GM19468 (cell line): Measurements from ENCODE around the gene OTOS.
A peak's percentile ranks its signal among the peaks of the same experiment; 100 is the strongest.

Source experiments
- ATAC-seq: cut with Tn5 transposase; IDR thresholded peaks from one replicate; pipeline ENCODE4 v1.9.1; 2021; ENCODE audit warnings: mild to moderate bottlenecking, moderate library complexity, moderate number of reproducible peaks; ENCODE audit not compliant: unreplicated experiment; ENCODE audit errors: extremely low read depth

The OTOS gene

DNA sequence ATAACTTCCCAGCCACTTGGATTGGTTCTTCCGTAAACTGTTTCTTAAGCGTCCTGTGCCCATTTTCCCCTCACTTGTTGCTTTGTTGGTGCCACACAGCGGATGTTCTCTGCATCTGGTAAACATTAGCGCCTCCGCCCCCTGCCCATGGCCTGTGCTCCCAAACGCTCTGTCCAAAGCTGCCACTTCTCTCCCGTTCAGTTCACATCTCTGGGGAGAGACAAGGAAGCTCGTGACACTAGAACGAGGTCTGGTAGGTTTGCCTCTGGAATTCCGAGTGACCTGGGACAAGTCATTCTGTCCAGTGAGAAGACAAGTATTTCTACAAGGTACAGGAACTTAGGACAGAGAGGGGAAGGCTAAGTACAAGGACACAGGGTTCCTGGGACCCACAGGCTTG is 13.7 kb downstream of the OTOS start:
- no peak for ATAC-seq

DNA sequence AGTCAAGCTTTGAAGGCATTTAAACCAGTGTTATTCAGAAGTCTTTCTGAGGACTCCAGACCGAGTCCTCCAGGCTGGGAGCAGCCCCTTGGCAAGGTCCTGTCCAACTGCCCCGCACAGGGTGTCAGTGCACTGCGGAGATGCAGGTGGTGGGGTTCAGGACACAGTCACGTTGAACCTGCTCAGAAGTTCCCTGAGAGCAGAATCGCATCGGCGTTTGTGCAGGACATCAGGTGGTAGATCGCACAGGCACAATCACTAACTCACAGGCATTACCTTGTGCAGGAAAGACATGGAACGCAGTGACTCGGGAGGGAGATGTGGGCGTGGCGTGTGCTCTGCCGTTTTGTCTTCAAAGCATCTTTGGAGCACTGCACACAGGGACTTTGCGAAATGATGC is 14.7 kb downstream of the OTOS start:
- no peak for ATAC-seq

DNA sequence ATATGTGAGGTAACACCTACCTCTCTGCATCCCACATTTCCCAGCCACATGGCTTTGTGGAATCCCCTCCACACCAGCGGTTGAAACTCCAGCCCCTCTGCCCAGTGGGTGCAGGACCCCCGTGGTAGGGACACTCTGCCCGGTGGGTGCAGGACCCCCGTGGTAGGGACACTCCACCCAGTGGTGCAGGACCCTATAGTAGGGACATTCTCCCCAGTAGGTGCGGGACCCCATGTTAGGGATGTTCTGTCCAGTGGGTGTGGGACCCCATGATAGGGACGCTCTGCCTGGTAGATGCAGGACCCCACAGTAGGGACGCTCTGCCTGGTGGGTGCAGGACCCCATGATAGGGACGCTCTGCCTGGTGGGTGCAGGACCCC is 15.8 kb downstream of the OTOS start:
- no peak for ATAC-seq

DNA sequence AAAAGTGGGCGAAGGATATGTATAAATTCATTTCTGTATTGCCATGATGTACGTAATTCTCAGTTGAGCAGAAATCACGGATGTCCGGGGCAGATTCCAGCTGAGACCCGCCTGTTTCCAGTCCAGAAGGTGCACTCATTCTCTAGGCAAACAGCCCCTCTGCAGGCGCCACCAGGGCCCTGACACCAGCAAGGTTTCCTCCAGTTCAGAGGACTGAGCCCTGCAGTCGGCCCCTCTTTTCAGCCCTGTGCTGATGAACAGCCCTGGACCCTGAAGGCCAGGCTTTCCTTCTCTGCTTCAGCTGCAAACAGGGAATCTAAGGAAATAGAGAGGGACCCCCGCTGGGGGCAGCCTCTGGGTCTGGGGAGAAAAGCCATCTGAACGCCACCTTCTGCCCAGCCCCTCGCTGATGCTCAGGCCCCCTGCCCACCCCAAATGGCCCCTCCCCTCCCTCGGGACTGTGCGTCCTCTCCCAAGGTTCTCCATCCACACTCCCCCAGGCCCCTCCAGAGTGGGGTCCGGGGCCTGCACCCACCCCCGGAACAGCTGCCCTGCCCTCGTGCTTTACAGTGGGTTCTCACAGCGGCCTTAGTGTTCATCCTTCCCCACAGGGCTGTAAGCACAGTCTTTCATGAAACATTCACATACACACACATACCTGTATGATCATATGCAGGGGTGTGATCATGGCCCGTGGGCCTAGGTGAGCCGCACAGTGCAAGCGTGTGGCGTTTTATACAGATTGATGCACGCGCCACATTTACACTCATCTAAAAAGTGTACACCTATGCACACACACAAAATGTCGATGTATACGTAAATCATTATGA is 16.4 kb downstream of the OTOS start:
- ATAC-seq = no peak

DNA sequence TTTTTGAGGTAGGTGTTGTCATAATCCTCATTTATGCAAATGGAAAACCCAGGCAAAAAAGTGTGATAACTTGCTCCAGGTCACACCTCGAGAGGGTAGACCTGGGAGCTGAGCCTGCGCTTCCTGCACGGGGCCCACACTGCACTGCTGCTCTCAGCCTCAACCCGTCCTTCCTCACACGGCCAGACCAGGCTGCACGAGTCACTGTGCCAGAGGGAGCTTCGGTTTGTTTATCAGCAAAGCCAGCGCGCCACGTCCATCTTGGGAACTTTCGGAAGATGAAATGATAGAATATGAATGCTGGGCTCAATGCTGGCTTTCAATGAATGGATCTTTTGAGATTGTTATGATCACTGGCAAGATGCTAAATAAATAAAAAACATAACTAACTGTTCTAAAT is 18.8 kb downstream of the OTOS start:
- ATAC-seq = no peak

DNA sequence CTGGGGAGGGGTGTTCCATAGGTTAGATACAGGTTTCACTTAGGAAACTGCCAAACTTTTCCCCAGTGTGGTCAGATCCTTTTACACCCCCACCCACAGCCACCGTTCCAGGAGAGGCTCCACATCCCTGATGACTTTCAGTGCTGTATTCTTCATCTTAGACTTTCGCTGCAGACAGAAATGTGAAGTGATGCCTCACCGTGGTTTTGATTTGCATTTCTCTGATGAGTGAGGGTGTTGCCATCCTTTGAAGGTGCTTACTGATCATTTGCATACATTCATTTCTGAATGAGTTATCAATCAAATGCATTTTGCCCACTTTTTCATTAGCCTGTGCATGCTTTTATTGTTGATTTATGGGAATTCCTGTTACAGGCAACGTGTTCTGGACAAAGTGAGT is 19.3 kb downstream of the OTOS start:
- ATAC-seq = peak; percentile 76

DNA sequence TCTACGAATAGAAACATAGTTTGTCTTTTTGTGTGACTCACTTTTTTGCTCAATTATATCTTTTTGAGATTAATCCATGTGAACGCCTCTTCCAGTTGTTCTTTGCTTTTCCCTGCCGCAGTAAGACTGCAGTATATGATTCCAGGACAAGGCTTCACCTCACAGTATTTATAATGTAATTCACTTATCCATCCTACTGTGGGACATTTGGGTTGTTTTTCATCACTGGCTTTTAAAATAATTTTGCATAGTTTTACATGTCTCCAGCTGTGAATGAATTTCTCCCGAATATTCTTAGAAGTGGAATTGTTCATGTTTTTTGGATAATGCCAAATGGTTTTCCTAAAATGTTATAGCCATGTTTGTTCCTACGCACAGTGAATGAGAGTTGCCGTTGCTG is 26.2 kb downstream of the OTOS start:
- ATAC-seq = no peak

DNA sequence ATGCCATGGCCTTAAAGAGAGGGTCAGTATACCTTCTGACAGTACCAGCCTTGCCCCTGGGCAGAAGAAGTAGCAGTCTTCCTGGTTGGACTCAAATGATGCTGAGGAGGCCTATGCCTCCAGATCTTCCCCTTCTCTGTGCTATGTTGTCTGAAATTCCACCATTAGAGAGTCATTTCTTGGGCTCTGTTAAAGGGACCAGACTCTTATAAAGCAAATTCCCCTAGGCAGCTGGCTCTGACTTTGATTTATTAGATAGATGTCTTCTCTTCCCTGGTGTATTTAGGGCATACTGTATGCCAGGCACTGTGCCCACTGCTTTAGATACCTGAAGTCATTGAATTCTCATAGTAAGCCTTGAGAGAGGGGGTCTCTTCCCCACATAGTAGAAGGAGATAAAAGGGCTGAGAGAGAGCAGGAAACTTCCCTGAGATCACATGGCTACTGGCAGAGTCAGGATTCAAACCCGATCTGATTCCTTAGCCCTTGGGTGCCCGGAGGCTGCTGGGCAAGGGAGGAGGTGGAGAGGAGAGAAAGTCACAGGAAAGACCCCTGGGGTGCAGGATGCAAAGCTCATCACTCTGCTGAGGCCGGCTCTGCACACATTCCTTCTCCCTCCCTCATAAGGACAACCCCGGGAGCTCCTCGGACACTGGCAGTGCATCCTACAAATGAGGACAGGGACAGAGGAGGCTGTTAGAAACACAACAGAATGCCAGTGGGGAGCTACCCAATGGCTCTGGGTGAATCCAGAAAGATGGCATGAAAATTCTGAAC is 27.4 kb downstream of the OTOS start:
- no peak for ATAC-seq

DNA sequence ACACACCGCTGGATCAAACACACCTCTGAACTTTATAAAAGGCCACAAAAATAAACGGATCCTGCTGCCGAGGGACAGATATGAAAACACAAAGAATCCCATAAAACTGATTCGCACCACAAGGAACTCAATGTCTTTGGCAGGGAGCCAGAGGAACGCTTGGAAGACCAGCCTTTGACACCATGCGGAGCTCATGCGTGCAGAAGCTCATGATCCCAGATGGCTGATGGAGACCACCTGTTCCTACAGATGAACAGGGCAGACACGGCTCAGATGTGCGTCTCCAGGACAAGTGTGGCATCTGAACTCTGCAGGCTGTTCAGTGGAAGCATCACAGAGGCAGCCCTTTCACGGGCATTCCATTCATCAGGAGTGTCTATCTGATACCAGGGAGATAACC is 29.2 kb downstream of the OTOS start:
- ATAC-seq = no peak

DNA sequence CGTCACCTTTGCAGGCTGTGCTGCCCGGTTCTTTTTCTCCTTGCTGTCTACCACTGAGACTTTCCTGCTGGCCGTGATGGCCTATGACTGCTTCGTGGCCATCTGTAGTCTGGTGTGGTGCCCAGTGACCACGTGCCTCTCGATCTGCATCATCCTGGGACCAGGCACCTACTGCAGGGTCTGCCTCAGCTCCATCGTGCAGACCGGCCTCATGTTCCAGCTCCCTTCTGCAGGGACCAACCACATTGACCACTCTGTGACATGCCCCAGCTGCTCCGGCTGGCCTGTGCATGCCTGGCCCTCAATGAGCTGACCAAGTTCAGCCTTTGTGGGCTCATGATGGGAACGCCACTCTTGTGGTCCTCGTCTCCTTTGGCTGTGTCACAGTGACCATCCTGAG is 31.1 kb downstream of the OTOS start:
- no peak for ATAC-seq

DNA sequence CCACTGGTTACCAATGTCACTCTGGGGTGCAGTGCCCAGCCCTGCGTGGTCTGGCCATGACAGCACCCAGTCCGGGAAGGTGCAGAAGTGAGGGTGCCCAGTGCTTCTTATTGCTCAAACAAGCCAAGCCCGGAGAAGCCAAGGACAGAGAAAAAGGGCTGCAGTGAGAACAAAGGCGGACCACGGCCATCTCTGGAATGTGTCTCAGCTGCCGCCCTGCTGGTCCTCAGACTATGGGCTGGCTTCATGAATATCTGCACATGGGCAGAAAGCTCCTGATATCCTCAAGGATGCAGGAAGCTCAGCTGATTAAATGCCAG is 33.0 kb downstream of the OTOS start:
- no peak for ATAC-seq

DNA sequence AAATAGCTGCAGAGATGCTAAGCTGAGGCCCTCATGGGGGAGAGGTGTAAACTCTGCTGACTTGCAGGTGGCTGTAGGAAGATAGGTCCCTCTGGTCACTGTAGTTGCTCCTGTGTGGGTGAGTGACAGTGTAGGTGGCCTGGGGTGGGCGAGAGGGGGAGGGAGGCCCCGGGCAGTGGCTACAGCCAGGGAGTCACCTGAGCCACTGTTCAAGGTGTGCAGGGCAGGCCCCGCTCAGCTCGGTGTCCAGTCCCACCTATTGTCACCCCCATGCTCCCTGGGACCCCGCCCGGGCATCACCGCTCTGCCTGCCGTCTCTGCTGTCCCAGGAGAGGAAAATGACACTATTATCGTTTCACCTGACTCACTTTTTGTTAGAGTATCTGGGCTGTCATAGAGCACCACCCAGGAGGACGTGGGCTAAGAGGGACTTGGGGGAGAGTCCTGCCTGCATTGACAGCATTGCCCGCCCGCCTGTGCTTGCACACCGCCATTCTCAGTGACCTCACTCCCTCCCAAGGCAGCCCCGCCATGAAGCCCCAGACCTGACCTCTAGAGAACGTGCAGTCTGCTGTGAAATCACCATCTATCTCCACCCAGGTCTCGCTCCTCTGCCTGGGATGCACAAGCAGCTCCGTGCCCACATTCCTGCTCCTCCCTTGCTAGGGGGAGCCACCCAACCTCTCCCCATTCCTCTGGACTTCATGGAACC is 33.5 kb downstream of the OTOS start:
- no peak for ATAC-seq

DNA sequence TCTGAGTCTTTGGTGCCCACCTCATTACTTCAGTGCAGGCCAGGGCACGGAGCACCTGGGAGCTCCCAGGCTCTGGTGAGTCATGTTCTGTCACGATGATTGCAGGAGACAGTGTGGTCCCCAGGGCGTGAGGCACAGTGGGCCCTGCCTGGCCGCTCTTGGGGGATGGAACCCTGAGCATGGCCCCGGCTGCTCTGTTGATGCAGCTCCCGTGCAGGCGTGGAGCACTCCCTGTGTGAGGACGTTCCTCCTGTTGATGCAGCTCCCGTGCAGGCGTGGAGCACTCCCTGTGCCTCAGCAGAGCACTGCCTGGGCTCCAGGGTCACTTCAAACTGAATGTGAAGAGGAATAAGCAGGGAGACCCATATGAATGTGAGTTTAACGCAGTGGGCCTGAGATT is 34.5 kb downstream of the OTOS start:
- no peak for ATAC-seq

DNA sequence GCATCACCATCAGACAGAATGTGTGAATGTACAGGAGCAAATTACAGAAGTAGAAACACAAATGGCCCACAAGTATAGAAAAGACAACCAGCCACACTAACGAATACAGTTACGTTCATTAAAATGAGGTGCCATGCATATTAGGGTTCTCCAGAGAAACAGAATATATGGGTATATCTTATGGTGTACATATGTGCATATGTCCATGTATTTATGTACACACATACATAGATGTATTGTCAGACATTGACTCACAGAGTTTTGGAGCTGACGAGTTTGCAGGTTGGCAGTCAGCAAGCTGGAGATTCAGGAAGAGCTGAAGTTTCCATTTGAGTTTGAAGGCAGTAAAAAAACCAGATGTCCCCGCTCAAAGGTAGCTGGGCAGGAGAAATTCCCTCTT is 37.3 kb downstream of the OTOS start:
- ATAC-seq = no peak

DNA sequence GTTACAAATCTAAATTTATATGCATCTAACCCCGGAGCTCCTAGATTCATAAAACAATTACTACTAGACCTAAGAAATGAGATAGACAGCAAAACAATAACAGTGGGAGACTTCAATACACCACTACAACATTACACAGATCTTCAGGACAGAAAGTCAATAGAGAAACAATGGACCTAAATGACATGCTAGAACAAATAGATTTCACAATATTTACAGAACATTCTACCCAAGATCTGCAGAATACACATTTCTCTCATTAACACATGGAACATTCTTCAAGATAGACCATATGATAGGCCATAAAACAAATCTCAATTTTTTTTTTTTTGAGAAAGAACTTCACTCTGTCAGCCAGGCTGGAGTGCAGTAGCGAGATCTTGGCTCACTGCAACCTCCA is 42.1 kb downstream of the OTOS start:
- no peak for ATAC-seq

DNA sequence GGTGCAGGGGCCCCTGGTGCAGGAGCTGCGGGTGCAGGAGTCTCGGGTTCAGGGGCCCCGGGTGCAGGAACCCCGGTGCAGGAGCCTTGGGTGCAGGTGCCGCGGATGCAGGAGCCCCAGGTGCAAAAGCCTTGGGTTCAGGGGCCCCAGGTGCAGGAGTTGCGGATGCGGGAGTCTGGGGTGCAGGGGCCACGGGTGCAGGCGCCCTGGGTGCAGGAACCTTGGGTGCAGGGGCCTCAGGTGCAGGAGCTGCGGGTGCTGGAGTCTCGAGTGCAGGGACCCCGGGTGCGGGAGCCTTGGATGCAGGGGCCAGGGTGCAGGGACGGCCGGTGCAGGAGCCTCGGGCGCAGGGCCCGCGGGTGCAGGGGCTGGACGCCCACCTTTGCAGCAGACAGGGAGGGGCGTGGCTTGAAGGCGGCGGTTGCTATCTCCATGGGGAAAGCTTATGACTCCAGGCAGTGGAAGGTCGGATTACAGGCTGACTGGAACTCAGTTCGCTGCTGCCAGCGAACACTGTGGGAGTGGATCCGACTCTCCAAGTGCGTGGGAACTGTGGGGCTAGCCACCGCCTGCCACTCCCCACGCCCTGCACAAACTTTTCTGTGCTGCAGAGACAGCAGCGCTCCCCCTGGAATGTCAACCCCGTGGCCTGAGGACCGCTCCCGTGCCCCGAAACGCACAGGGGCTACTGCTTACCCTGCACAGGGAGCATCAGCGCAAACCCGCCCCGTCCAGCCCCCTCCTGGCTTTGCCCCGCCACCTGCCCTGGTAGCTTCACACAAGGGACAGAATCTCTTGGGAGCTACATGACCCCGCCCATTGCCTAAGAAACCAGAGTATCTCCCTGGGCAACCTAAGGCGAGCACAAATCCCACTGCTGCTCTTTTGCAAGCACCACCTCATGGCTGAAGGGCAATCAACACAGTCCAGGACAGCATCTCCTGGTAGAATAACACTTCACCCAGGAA is 44.6 kb downstream of the OTOS start:
- no peak for ATAC-seq

DNA sequence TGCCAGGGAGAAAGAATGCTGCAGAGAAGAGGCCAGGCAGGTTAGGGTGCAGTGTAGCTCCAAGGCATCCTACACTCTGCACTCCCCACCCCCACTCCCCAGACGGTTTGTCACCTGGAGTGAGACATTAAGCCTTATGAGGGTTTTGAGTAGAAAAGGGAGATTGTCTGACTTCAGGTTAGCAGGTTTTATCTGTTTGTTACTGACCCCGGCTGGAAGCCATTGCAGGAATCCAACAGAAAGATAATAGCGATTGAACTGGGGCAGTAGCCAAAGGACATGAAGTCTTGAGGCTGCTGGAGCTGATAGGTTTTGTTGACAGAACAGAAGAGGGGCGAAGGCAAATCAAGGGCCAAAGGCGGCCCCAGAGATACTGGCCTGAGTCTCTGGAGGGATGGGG is 51.2 kb downstream of the OTOS start:
- no peak for ATAC-seq
